HepG2 (cell line): ENCODE data around the gene ZDHHC14. TPM values are rescaled to one million over a fixed set of nuclear protein-coding genes. Genes with fewer than 3 reads are reported as not detected.

ENCODE experiments used
- CREB1 ChIP-seq, 2 experiments: fragments of 450-650 bp in 1 of 2; IDR thresholded peaks; 2 replicates each; pipeline ENCODE4 v1.6.1; 2016 to 2017; ENCODE audit warnings: control low read depth in 1 of 2, mild to moderate bottlenecking in 1 of 2, missing compliant biosample characterization in 1 of 2, missing genetic modification characterization in 1 of 2
- FOSL2 ChIP-seq: sonication (generic); formaldehyde crosslinking; IDR thresholded peaks from 2 replicates; pipeline ENCODE4 v1.4.0; 2020; ENCODE audit warnings: missing genetic modification reagents
- FOXA3 ChIP-seq: IDR thresholded peaks from 2 replicates; pipeline ENCODE4 v1.6.1; 2016; ENCODE audit warnings: missing genetic modification reagents, missing compliant biosample characterization
- FOXP1 ChIP-seq, 2 experiments: fragments of 450-650 bp in 1 of 2; IDR thresholded peaks; 2 replicates each; pipeline ENCODE4 v1.6.1; 2017 to 2018; ENCODE audit warnings: antibody characterized with exemption in 1 of 2
- GATAD2A ChIP-seq: IDR thresholded peaks from 2 replicates; pipeline ENCODE4 v1.6.1; 2016
- GTF2F1 ChIP-seq: fragments of 150-350 bp; IDR thresholded peaks from 2 replicates; pipeline ENCODE4 v1.6.1; 2014; ENCODE audit warnings: low read length
- HNF4A ChIP-seq: sonication (generic); formaldehyde crosslinking; IDR thresholded peaks from 2 replicates; pipeline ENCODE4 v1.4.0; 2020; ENCODE audit warnings: missing genetic modification reagents
- KLF12 ChIP-seq: sonication (generic); formaldehyde crosslinking; IDR thresholded peaks from 2 replicates; pipeline ENCODE4 v1.4.0; 2020; ENCODE audit warnings: missing genetic modification reagents, borderline replicate concordance
- MEIS2 ChIP-seq: sonication (generic); formaldehyde crosslinking; IDR thresholded peaks from 2 replicates; pipeline ENCODE4 v1.9.0; 2021; ENCODE audit warnings: mild to moderate bottlenecking, missing genetic modification reagents
- RARA ChIP-seq: IDR thresholded peaks from 2 replicates; pipeline ENCODE4 v1.6.1; 2016; ENCODE audit warnings: missing genetic modification reagents, missing compliant biosample characterization
- RXRB ChIP-seq: IDR thresholded peaks from 2 replicates; pipeline ENCODE4 v1.6.1; 2016; ENCODE audit warnings: borderline replicate concordance, missing genetic modification reagents, missing compliant biosample characterization
- SIX1 ChIP-seq: sonication (generic); formaldehyde crosslinking; IDR thresholded peaks from 2 replicates; pipeline ENCODE4 v1.4.0; 2020; ENCODE audit warnings: missing genetic modification reagents, borderline replicate concordance
- SMARCE1 ChIP-seq: fragments of 450-650 bp; IDR thresholded peaks from 2 replicates; pipeline ENCODE4 v1.6.1; 2017; ENCODE audit warnings: borderline replicate concordance
- SOX6 ChIP-seq, 2 experiments: fragments of 450-650 bp in 1 of 2; sonication (generic) in 1 of 2; formaldehyde crosslinking in 1 of 2; IDR thresholded peaks; 2 replicates each; pipeline versions ENCODE4 v1.4.0 to v1.6.1; 2017 to 2020; ENCODE audit warnings: antibody characterized with exemption in 1 of 2, mild to moderate bottlenecking in 1 of 2, missing genetic modification reagents in 1 of 2
- TBX2 ChIP-seq: sonication (generic); formaldehyde crosslinking; IDR thresholded peaks from 2 replicates; pipeline ENCODE4 v1.5.0; 2020; ENCODE audit warnings: missing genetic modification reagents, mild to moderate bottlenecking, borderline replicate concordance
- TEAD3 ChIP-seq: optimal IDR thresholded peaks from 2 replicates; pipeline ENCODE3; 2016; ENCODE audit warnings: borderline replicate concordance
- ZNF432 ChIP-seq: sonication (generic); formaldehyde crosslinking; IDR thresholded peaks from 2 replicates; pipeline ENCODE4 v1.5.0; 2020; ENCODE audit warnings: missing genetic modification reagents, mild to moderate bottlenecking, borderline replicate concordance
- ZNF776 ChIP-seq: sonication (generic); formaldehyde crosslinking; IDR thresholded peaks from 2 replicates; pipeline ENCODE4 v1.4.0; 2020; ENCODE audit warnings: mild to moderate bottlenecking, missing genetic modification reagents
- polyA plus RNA-seq, 8 experiments: library from polyadenylated mRNA; depleted of rRNA in 3 of 8; stranded (reverse) in 7 of 8; unstranded in 1 of 8; fragments of >200 nt; fragmentation: Illumina TruSeq in 4 of 8; extraction: Trizol in 4 of 8; gene quantifications; 2 replicates each; pipeline versions ENCODE4 v1.2.1 to v1.2.3, GENCODE V29; 2011 to 2016; ENCODE audit warnings: low read depth in 4 of 8, missing spikeins in 1 of 8, mixed read lengths in 1 of 8; ENCODE audit not compliant: insufficient read depth in 1 of 8
- total RNA-seq, 5 experiments: library from RNA; depleted of rRNA; stranded (reverse); fragments of >200 nt; fragmentation: Illumina TruSeq; extraction: Trizol; gene quantifications; 2 replicates each; pipeline ENCODE4 v1.2.3, GENCODE V29; 2016; ENCODE audit warnings: low read depth in 1 of 5
- TF ChIP-seq, protein P1 (sequence below): sonication (generic); formaldehyde crosslinking; IDR thresholded peaks from 2 replicates; pipeline ENCODE4 v1.4.0; 2020; ENCODE audit warnings: missing genetic modification reagents
- TF ChIP-seq, protein P2 (sequence below): sonication (generic); formaldehyde crosslinking; IDR thresholded peaks from 2 replicates; pipeline ENCODE4 v1.5.1; 2020; ENCODE audit warnings: mild to moderate bottlenecking, missing genetic modification reagents, borderline replicate concordance
- TF ChIP-seq, protein P3 (sequence below): sonication (generic); formaldehyde crosslinking; IDR thresholded peaks from 2 replicates; pipeline ENCODE4 v1.4.0; 2020; ENCODE audit warnings: mild to moderate bottlenecking, missing genetic modification reagents

The ZDHHC14 gene
- total and polyA plus RNA-seq, 2 of the 13 experiments (the other 11 are each of a cell fraction or from before 2014, with no cell fraction given): 3.7 to 9.5 TPM

DNA sequence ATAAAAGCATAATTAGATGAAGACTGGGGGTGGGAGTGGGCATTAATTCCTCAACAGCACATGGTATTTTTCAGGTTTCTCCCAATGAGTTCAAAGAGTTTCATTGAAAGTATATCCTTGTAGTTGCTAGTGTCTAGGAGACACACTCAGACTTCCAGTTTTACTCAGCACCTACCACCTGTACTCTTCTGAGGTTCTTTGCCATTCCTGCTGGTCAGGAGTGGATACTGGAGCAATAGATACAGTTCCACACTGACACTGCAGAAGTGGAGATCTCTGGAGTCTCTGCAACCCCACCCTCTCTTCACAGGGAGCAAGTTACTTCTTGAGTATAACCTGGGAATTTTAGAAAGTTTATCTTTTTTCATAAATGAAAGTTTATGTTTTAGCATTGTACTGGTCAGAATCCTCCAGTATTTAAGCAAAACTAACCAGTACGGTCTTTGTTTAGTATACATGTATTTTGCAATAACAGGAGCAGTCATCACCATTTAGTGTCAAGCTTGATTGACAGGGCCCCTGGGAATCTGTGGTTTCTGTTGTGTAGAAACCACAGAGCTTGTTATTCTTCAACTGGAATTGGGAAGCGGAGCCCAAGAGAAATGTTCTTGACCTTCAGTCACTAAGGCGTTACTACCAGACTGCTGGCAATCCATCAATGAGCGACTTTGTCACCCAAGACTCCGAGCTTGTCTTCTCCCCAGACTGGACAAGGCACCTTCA is 148.1 kb downstream of the ZDHHC14 start (continued):
- TF ChIP-seq, protein P1, sequence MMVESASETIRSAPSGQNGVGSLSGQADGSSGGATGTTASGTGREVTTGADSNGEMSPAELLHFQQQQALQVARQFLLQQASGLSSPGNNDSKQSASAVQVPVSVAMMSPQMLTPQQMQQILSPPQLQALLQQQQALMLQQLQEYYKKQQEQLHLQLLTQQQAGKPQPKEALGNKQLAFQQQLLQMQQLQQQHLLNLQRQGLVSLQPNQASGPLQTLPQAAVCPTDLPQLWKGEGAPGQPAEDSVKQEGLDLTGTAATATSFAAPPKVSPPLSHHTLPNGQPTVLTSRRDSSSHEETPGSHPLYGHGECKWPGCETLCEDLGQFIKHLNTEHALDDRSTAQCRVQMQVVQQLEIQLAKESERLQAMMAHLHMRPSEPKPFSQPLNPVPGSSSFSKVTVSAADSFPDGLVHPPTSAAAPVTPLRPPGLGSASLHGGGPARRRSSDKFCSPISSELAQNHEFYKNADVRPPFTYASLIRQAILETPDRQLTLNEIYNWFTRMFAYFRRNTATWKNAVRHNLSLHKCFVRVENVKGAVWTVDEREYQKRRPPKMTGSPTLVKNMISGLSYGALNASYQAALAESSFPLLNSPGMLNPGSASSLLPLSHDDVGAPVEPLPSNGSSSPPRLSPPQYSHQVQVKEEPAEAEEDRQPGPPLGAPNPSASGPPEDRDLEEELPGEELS (CRISPR knock-in tag): peak; percentile 73
- TF ChIP-seq ZNF432 (CRISPR knock-in tag) (no peak), FOXP1 (IDR thresholded peaks at IDR 0.05) (no peak), FOXP1 (CRISPR knock-in tag; IDR thresholded peaks at IDR 0.05) (peak; percentile 72), GATAD2A (CRISPR knock-in tag) (peak; percentile 88), HNF4A (peak; percentile 50), KLF12 (CRISPR knock-in tag) (no peak), RARA (CRISPR knock-in tag) (peak; percentile 27), CREB1 (IDR thresholded peaks at IDR 0.05) (no peak), CREB1 (CRISPR knock-in tag; IDR thresholded peaks at IDR 0.05) (0 out of 2 replicates have a peak, but pooled peaks have one; percentile 29), ZNF776 (no peak), SIX1 (CRISPR knock-in tag) (0 out of 2 replicates have a peak, but pooled peaks have one; percentile 22), TEAD3 (CRISPR knock-in tag) (peak; percentile 53), MEIS2 (CRISPR knock-in tag) (peak; percentile 85), FOSL2 (CRISPR knock-in tag) (peak; percentile 65; the same call in 1 of the 2 replicates), TBX2 (CRISPR knock-in tag) (peak; percentile 62; the same call in 1 of the 2 replicates), SOX6 (IDR thresholded peaks at IDR 0.05) (no peak), SOX6 (CRISPR knock-in tag; IDR thresholded peaks at IDR 0.05) (peak; percentile 41; the same call in 1 of the 2 replicates), SMARCE1 (no peak), GTF2F1 (no peak), RXRB (CRISPR knock-in tag) (peak; percentile 61), FOXA3 (CRISPR knock-in tag) (peak; percentile 56)
- TF ChIP-seq, protein P2, sequence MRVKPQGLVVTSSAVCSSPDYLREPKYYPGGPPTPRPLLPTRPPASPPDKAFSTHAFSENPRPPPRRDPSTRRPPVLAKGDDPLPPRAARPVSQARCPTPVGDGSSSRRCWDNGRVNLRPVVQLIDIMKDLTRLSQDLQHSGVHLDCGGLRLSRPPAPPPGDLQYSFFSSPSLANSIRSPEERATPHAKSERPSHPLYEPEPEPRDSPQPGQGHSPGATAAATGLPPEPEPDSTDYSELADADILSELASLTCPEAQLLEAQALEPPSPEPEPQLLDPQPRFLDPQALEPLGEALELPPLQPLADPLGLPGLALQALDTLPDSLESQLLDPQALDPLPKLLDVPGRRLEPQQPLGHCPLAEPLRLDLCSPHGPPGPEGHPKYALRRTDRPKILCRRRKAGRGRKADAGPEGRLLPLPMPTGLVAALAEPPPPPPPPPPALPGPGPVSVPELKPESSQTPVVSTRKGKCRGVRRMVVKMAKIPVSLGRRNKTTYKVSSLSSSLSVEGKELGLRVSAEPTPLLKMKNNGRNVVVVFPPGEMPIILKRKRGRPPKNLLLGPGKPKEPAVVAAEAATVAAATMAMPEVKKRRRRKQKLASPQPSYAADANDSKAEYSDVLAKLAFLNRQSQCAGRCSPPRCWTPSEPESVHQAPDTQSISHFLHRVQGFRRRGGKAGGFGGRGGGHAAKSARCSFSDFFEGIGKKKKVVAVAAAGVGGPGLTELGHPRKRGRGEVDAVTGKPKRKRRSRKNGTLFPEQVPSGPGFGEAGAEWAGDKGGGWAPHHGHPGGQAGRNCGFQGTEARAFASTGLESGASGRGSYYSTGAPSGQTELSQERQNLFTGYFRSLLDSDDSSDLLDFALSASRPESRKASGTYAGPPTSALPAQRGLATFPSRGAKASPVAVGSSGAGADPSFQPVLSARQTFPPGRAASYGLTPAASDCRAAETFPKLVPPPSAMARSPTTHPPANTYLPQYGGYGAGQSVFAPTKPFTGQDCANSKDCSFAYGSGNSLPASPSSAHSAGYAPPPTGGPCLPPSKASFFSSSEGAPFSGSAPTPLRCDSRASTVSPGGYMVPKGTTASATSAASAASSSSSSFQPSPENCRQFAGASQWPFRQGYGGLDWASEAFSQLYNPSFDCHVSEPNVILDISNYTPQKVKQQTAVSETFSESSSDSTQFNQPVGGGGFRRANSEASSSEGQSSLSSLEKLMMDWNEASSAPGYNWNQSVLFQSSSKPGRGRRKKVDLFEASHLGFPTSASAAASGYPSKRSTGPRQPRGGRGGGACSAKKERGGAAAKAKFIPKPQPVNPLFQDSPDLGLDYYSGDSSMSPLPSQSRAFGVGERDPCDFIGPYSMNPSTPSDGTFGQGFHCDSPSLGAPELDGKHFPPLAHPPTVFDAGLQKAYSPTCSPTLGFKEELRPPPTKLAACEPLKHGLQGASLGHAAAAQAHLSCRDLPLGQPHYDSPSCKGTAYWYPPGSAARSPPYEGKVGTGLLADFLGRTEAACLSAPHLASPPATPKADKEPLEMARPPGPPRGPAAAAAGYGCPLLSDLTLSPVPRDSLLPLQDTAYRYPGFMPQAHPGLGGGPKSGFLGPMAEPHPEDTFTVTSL (CRISPR knock-in tag): 0 out of 2 replicates have a peak, but pooled peaks have one; percentile 22
- TF ChIP-seq, protein P3, sequence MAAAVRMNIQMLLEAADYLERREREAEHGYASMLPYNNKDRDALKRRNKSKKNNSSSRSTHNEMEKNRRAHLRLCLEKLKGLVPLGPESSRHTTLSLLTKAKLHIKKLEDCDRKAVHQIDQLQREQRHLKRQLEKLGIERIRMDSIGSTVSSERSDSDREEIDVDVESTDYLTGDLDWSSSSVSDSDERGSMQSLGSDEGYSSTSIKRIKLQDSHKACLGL (CRISPR knock-in tag): no peak
